EL (cell line): ENCODE results near the gene NPM3.
"Not testable (repeated sequence)": the region's sequence is repeated elsewhere in the genome, so short reads cannot be mapped to it uniquely, and the experiment has no call there.

Experiments used
- DNase-seq: peaks from one replicate; pipeline ENCODE4 v3.0.0-alpha.2; 2016

The NPM3 gene

GRCh38 chr10:101803511-101803910 lies 20.3 kb upstream of the NPM3 start:
- DNase-seq, result peak; percentile 42

- no peak for DNase-seq
Measured at GRCh38 chr10:101797403-101798059, 14.3 kb upstream of the NPM3 start.

DNA sequence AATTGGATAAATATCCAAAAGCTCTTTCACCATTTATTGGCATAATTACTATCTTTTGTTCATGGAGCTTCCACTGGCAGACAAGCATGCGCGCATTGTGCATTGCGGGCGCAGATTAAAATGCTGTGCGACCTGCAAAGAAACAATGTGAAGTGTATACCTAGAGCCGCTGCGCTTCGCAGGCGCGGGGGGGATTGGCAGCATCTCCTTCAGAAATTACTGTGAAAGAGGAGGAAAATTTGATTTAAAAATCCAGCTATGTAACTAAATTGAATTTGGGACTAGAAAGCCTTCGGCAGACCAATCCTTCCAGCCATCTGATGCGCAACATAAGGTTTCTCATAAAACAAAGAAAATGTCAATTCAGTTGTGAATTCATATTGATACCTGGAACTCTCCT lies 10.3 kb upstream of the NPM3 start:
- DNase-seq, result no peak

GRCh38 chr10:101789686-101790085 lies 6.4 kb upstream of the NPM3 start:
- DNase-seq, result no peak

DNA sequence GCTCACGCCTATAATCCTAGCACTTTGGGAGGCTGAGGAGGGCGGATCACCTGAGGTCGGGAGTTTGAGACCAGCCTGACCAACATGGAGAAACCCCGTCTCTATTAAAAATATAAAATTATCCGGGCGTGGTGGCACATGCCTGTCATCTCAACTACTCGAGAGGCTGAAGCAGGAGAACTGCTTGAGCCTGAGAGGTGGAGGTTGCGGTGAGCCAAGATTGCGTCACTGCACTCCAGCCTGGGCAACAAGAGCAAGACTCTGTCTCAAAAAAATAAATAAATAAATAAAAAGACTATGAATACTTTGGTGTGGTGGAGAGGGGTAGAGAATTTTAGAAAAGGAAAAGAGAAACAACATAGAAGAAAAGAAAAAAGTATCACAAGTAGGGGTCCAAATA lies 6.0 kb upstream of the NPM3 start:
- DNase-seq, result not testable (repeated sequence)

DNA sequence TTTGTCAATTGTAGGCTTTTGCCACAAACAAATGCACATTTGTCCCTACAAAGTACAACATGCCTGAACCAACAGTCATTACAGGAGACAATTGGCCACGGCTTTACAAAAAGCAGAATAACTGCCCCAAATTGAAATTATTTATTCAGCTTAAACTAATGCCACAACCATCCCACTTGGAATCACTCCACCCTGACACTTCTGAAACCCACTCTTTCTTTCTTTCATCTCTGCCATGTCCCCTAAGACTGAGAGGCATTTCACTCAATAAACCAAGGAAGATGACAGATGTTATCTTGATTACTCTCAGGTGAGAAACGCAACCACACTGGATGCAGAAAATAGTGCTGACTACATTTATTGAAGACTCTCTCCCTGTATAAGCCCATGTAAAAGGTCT lies 2.6 kb upstream of the NPM3 start:
- DNase-seq, result no peak

DNA sequence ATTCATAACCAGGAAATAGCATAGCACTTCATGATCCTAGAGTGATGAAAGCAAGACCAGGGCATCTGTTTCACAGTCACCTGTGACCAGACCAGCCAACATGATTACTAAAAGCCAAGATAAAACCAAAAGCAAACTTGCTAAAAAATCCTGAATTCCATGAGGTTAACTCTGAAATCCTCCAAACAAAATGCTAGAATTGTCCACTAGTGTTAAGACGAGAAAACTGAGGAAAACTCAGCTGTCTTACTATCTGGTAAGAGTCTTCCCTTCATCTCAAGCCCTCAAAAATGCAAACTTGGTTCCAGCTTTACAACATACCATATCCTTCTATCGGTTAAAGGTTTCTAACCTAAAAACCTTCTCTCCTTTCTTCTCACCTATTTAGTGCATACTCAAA lies 1.3 kb upstream of the NPM3 start:
- DNase-seq, result no peak

- DNase-seq, result peak; percentile 38
Measured at GRCh38 chr10:101783736-101784118, 481 bp upstream of the NPM3 start.

- DNase-seq, result no peak
Measured at GRCh38 chr10:101781984-101782810, 1.0 kb downstream of the NPM3 start.

DNA sequence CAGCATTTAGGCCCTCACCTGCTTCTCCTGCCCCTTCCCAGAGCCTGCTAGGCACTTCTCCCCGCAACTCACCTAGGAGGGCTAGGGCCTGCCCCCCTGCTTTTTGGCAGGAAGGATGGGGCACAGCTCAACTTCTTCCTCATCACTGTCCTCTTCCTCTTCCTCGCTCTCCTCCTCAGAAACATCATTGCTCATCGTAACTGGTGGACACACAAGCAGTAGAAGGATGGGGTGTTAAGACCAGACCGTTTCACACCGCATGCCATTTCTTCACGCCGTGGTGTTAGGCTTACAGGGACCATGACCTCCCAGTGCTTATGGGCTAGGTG lies 1.6 kb downstream of the NPM3 start:
- no peak for DNase-seq

GRCh38 chr10:101780818-101781654 lies 2.2 kb downstream of the NPM3 start:
- DNase-seq, result peak; percentile 74

GRCh38 chr10:101780187-101780817 lies 2.9 kb downstream of the NPM3 start:
- no peak for DNase-seq

DNA sequence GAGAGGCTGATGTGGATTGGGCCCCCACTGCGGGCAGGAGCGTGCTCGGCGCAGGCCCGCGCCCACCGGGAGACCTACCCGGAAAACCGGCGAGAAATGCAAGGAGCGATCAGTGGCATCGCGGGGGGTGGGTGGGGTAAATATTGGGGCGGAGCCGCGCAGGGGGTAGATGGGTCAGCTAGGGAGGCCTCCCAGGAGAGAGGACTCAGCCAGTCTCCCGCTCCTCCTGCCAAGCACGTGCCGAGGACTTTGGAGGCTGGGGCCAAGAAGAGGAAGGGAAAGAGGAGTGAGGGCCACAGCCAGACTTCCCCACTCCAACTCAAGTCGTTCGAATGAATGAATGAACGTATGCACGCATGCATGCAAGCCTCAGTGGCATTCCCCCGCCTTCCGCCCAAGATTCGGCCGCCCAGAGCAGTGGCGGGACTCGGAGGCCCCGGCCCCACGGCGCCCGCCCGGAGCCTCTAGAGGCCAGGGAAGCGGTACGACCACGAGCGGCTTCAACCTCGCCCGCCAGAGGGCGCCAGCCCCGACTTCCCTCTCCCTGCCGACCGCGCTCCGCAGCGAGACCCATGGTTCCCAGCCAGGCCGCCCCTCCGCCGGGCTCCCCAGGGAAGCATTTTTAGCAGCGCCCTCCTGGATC lies 3.6 kb downstream of the NPM3 start:
- DNase-seq, result peak; percentile 68

GRCh38 chr10:101778781-101779543 lies 4.3 kb downstream of the NPM3 start:
- no peak for DNase-seq

DNA sequence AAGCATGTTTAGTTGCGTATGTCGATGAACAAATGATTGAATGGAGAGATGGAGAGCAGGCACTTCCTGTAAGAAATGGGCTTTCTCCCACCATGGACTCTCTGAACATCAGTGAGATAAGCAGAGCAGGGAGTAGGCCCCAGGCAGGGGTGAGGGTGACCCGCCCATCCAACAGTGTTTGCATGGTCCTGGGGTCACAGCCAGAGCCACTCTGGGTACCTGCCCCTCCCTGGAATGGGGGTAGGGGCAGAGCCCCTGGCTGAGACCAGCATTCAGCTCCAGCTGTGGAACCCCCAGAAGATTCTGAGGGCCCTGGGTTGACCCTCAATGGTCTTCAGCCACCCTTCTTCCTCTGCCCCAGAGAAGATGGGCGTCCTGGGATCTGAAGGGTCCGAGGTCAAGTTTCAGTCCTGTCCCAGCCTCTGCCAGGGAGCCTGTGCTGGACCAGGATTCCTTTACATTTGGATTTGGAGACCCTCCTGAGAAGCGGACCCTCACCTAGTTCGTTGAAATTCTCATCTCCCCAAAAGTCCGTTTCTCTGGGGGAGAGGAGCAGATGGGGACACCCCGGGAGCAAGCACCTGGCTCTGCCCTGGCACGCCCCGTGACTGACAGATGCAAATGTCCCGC lies 5.0 kb downstream of the NPM3 start:
- no peak for DNase-seq

DNA sequence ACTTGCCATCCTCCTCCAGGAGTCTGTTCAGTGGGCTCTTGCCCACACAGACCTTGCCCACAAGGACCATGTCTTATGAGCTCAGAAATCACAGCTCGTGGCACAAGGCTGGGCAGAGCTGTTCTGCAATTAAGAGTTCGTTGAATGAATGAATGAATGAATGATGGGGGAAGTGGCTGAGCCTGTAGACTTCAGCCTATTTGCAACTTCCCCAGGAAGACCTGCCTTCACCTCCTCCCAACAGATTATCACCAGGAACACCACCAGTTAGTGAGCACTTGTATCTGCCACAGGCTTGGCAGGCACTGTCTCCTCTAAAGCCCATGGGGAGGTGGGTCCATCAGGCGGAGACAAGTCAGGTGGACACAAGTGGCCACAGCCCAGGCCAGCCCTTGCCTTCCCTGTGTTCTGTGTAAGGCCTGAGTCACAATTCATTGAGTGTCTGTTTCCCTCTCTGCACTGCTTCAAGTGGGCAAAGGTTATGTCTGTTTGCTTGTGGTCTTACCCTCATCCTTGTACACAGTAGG lies 5.6 kb downstream of the NPM3 start:
- no peak for DNase-seq

DNA sequence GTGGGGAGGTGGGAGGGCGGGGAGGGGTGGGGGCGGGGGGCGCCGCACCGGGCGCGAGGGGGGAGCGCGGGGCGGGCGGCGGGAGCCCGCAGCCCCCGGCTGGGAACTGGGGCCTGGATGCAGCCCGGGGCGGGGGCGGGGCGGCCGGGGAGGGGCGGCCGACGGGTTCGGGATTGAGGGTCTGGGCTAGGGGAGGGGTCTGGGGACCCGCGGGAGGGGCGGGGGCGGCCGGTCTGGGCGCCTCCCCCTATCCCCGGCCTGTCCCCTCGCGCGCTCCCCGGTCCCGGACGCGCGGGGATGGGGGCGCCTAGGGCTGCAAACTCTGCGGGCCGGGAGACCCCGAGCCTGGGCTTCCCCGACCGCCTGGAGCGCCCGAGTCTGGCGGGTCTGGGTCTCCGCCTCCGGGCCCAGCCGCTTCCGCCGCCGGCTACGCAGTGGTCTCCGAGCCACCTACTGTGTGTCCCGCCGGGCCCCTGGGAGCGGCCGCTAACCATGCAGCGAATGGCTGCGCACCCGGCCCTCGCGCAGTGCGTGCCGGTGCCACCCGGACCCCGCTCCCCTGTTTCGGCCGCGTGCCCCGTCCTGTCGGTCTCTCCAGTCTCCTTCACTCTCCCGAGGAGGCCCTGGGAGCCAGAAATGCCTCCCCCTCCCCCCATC lies 7.0 kb downstream of the NPM3 start:
- no peak for DNase-seq

DNA sequence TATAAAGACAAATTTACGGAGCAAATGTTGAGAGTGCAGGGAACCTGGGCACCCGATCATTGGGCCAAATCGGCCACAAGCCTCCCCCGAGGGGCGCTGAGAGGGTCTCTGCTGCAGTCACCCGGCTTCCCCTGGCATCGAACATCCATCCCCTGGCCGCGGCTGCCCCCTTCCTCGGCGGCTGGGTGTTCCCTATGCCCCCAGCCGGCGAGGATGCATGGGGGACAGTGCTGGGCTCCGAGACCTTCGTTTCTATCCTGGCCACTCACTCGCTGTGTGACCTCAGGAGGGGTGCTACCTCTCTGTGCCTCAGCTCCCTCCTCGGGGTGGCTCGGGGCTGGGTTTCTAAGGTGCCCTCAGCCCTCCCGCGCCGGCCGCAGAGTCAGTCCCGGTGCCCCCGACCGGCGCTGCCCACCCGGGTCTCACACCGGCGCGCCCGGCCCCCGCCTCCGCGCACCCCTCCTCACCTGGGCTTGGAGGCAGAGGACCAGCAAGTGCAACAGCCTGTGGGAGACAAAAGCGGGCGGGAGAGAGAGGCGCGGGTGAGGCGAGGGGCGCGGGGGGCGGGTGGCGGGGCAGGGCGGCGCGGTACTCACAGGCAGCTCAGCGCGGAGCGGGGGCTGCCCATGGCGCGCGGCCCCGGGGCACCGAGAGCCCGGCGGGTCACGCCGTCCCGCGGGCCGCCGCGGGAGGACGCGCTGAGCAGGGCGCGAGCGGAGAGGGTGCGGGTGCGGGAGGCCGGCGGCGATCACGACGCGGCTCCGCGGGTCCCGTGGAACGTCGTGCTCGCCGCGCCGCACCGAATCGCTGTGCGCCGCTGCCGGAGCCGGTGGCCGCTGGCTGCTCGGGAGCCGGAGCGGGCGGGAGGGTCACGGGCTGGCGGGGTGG lies 7.7 kb downstream of the NPM3 start, which contains the start of gene FGF8:
FGF8 (minus strand) TSS at position 842 of the 888 bp plus-strand sequence; CDS start at position 628, 214 bp downstream.
- DNase-seq, result no peak

- DNase-seq, result no peak
Measured at GRCh38 chr10:101774589-101775272, 8.5 kb downstream of the NPM3 start.
